Mammary epithelial cell (primary cell): Measurements from ENCODE around the gene ABHD8.

Experiments used
- CTCF ChIP-seq, 2 donors: IDR thresholded peaks in 1 of 2; conservative IDR thresholded peaks in 1 of 2; 2 replicates each; pipeline ENCODE4 v1.5.1; 2011 to 2012; ENCODE audit warnings: inconsistent platforms in 2 of 2, low read length in 2 of 2, mild to moderate bottlenecking in 2 of 2, control low read depth in 1 of 2, low read depth in 1 of 2; ENCODE audit not compliant: insufficient read depth in 1 of 2; ENCODE audit errors: extremely low read depth in 1 of 2
- EZH2 ChIP-seq: IDR thresholded peaks from 2 replicates; pipeline ENCODE4 v1.6.1; 2012; ENCODE audit warnings: low read length, inconsistent platforms, borderline replicate concordance

- TF ChIP-seq CTCF (conservative IDR thresholded peaks at IDR 0.05 in 1 of 2, IDR thresholded peaks at IDR 0.05 in 1 of 2; ENCODE audit: extremely low read depth in 1 of 2, insufficient read depth in 1 of 2, low read depth in 1 of 2, low read length in 2 of 2), result no peak
- TF ChIP-seq EZH2, result no peak
These were observed 38.2 kb upstream of the ABHD8 start for GRCh38 chr19:17341386-17341785.
